MG63 (cell line): Measurements from ENCODE around the gene KLHL29. TPM values are rescaled to one million over a fixed set of nuclear protein-coding genes. Genes with fewer than 3 reads are reported as not detected.
A peak's percentile ranks its signal among the peaks of the same experiment; 100 is the strongest.
"Not testable (repeated sequence)": the region's sequence is repeated elsewhere in the genome, so short reads cannot be mapped to it uniquely, and the experiment has no call there.

Experiments
- DNase-seq: peaks from one replicate; pipeline ENCODE4 v3.0.0-alpha.2; 2020
- H3K27me3 ChIP-seq: fragments of 250-450 bp; sonication (Bioruptor Pico); 2 replicates; pipeline ENCODE4 v1.5.1; 2020; ENCODE audit warnings: mild to moderate bottlenecking, moderate library complexity
- H3K36me3 ChIP-seq: fragments of 250-450 bp; sonication (Bioruptor Pico); 2 replicates; pipeline ENCODE4 v1.5.1; 2020; ENCODE audit warnings: mild to moderate bottlenecking, moderate library complexity
- H3K4me3 ChIP-seq: fragments of 250-450 bp; sonication (Bioruptor Pico); 2 replicates; pipeline ENCODE4 v1.5.1; 2020; ENCODE audit warnings: mild to moderate bottlenecking, moderate library complexity
- H3K9me3 ChIP-seq: fragments of 250-450 bp; sonication (Bioruptor Pico); 2 replicates; pipeline ENCODE4 v1.5.1; 2020; ENCODE audit warnings: mild to moderate bottlenecking, moderate library complexity
- total RNA-seq: library from RNA; depleted of rRNA; stranded (reverse); fragments of >200 nt; shearing (Covaris generic); gene quantifications from 2 replicates; pipeline ENCODE4 v1.2.3, GENCODE V29; 2014; ENCODE audit warnings: low replicate concordance; rRNA removed

KLHL29 gene
- total RNA-seq, result 0.69 and 1.5 TPM in 2 replicates

DNA sequence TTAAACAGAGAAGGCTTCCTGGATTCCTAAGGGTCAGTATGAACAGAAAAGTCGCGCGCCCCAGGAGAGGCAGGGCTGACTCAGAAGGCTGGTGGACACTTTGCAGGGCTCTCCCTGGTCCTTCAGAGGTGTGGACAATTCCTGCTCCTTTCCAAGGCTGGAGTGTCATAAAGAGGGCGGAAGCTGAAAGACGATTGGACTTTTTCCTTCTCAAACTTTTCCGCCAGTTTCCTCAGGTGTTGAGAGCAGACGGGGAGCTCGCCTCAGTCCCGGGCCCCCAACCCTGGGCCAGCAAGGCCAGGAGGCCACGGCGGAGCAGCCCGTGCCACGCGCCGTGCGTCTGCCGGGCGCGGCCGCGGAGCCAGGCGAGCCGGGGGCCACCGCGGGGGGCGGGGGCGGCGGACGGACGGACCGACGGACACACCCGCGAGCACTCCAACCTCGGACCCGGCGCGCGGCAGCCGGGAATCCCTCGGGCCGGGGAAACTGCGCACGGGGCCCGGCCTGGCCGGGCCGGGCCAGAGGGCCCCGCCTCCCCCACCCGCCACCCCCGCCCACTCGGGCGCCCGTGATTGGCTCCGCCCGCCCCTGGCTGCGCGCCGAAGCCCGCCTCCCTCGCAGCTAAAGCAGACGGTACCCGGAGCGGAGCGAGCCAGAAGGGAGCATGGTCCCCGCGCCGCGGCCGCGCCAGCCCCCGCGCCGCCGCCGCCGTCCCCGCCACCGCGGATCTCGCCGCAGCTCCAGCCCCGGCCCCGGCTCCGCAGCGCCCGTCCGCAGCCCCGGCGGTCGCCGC is at the start of gene KLHL29:
Gene KLHL29, plus strand, starts transcription at position 629 of the 793 bp plus-strand sequence. CDS start 177,018 bp downstream, outside the sequence.
- no peaks in the 10 kb centered on the region for H3K36me3 ChIP-seq
- peak; percentile 75 for DNase-seq
- no peaks in the 10 kb centered on the region for H3K27me3 ChIP-seq
- H3K9me3 ChIP-seq, result no peaks in the 10 kb centered on the region
- peak within 1 kb of the TSS; percentile 59 for H3K4me3 ChIP-seq

DNA sequence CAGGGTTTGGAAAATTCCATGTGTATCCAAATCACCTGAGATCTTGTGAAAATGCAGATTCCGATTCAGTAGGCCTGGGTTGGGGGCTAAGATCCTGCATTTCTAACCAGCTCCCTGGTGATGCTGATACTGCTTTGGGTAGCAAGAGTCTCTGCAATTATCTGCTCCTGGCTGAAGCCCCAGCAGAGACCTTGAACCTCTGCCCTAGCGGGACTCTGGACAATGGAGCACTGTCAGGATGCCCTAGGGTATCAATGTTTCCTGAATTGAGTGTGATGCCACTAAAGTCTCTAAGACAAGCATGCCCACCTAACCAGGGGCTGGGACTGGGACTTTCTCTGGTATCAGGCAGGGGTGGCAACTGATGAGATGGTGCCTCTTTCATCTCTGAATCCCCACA is 49.4 kb upstream of the KLHL29 start:
- Histone ChIP-seq H3K27me3 (no peaks in the 10 kb centered on the region), H3K36me3 (no peaks in the 10 kb centered on the region), H3K4me3 (no peak overlapping the region), H3K9me3 (no peaks in the 10 kb centered on the region)
- no peak for DNase-seq

DNA sequence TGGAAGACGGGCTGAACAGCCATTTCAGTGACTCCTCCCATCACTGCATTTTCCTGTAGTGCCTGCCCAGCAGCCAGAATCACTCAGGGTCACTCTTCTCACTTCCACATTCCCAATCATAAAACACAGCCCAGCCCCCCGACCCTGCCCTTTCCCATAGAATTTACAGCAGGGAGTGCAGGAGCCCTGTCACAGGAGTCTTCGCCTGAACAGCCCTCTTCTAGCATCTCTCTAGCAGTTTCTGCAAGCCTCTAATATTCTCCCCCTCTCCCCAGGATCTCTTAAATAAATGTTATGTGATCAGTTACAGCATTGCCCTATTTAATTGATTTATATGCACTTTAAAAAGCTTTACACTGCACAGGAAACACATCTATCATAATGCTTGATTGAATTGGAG is 42.9 kb upstream of the KLHL29 start:
- DNase-seq, result no peak
- no peaks in the 10 kb centered on the region for H3K36me3 ChIP-seq

DNA sequence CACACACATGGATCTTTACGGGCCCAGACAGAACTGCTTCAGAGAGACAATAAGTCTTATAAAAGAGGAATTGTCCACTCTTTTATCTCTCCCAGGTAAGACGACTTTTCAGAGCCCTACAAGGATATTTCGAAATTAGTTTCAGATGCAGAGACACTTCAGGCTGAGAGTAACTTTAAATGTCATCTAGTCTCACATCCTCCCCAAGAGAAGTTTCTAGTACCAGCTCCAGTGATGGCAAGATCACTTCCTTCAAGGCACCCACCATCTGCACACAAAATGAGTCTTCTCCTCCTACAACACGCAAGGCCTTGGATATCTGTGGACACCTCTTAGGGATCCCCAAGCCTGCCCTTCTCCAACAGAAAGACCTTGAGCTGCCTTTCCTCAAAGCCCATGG is 39.0 kb upstream of the KLHL29 start:
- Histone ChIP-seq H3K36me3 (no peaks in the 10 kb centered on the region), H3K27me3 (0 out of 2 replicates have a peak, but pooled peaks cover 2% of the 10 kb centered on the region), H3K9me3 (no peaks in the 10 kb centered on the region), H3K4me3 (no peak overlapping the region)
- DNase-seq, result no peak

More for the DNA sequence above, 42.9 kb upstream of the KLHL29 start:
- H3K9me3 ChIP-seq, result no peaks in the 10 kb centered on the region
- no peak overlapping the region for H3K4me3 ChIP-seq
- H3K27me3 ChIP-seq, result 0 out of 2 replicates have a peak, but pooled peaks cover 2% of the 10 kb centered on the region

DNA sequence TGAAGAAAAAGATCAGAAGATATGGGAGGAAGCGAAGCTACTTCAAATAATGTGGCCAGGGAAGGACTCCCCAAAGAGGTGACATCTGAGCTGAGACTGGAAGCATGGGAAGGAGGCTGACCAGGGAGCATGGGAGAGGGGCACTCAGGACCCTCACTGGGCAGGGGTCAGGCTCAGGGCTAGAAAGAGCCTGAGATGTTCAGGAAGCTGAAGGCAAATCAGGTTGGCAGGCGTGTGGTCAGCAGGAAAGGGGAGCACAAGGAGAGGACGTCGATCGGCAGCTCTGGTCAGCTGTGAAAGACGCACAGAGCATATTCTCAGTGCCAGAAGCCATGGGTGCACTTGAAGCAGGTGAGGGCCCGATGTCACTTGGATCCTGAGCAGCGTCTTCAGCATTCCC is 38.2 kb upstream of the KLHL29 start:
- no peak for DNase-seq
- Histone ChIP-seq H3K4me3 (no peak overlapping the region), H3K36me3 (no peaks in the 10 kb centered on the region), H3K9me3 (no peaks in the 10 kb centered on the region), H3K27me3 (0 out of 2 replicates have a peak, but pooled peaks cover 2% of the 10 kb centered on the region)

DNA sequence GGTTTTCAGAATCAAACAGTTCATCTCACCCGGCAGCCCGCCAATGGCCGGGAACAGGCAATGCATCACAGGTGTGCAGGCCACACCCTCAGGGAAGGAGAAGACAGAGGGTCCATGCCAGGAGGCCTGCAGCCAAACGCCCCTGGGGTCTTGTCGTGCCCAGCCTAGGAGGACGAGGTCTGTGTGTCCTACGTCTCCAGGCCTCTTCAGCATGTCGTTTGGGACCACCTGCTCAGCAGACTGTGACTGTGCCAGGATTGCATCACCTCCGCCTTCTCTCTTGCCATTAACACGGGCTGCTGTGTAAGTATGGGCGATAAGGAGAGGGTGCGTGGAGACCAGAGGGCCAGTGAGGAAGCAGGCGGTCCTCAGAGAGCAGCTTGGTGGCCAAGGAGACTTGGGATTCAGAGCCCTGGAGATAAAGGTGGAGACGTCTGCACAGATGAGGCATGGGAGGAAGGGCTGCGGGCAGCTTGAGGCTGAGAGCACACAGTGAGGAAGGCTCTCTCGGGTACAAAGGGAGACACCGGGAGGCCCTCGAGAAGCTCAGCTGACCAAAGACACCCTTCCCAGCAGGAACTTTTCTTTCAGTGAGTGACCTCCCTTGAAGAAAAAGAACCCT is 37.4 kb upstream of the KLHL29 start:
- no peaks in the 10 kb centered on the region for H3K36me3 ChIP-seq
- no peak overlapping the region for H3K4me3 ChIP-seq
- 0 out of 2 replicates have a peak, but pooled peaks cover 2% of the 10 kb centered on the region for H3K27me3 ChIP-seq
- H3K9me3 ChIP-seq, result no peaks in the 10 kb centered on the region
- no peak for DNase-seq

DNA sequence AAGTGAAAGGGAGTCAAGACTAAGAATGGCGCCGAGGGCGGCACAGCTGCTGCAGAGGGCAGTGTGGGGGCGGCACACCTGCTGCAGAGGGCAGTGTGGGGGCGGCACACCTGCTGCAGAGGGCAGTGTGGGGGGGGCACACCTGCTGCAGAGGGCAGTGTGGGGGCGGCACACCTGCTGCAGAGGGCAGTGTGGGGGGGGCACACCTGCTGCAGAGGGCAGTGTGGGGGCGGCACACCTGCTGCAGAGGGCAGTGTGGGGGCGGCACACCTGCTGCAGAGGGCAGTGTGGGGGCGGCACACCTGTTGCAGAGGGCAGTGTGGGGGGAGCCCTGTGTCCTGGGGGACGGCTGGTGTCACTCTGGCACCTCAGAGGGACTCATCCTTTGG is 36.9 kb upstream of the KLHL29 start:
- not testable (repeated sequence) for H3K4me3 ChIP-seq, DNase-seq, H3K36me3 ChIP-seq, H3K9me3 ChIP-seq, H3K27me3 ChIP-seq

DNA sequence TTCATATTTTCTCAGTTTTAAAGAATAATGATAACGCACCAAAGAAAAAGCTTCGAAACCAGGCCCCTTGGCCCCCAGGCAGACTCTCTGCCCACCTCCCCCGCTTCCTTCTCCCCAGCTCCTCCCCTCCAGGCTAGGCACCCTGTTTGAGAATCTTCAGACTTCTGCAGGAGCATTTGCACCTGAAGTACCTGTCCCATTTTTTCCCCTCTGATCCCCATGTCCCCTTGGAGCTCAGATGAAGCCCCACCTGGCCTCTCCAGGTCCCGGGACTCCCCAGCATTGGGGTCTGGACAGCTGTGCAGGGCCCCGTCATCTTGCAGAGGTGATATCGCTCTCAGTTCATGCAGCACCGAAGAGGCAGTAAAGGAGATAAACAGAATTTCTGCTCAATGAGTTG is 35.5 kb upstream of the KLHL29 start:
- no peak for DNase-seq
- Histone ChIP-seq H3K27me3 (0 out of 2 replicates have a peak, but pooled peaks cover 2% of the 10 kb centered on the region), H3K9me3 (no peaks in the 10 kb centered on the region), H3K4me3 (no peak overlapping the region), H3K36me3 (no peaks in the 10 kb centered on the region)

DNA sequence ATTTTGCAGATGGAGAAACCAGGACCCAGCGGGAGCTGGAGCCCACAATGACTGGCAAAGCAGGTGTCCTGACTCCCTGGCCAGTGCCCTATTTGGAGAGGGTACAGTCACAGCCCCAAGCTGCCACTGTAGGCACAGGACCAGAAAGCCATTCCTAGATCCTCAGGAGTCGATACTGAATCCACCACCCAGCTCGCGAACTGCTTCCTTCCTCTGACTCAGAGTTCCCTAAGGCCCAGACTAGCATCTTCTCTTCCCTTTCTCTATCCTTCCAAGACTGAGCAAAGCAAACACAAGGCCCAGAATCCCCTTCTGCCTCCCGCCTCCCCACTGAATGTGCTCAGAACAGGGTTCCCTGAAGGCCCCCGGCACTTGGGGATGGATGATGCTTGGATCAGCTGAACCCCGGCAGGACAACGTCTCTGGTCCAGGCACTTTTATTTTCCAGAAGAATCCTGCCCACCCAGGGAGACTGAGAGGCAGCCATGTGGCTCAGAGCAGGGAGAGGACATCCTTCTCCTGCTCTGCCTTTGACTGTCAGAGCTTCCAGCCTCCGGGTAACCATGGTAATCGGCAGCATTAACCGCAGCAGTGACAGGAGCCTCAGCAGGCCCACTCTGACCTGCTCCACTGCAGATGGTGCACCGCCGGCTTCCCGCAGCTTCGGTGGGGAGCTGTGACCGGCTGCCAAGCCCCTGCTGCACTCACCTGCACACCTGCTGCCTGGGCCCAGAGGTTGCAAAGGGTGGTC is 34.8 kb upstream of the KLHL29 start:
- Histone ChIP-seq H3K27me3 (no peaks in the 10 kb centered on the region), H3K4me3 (no peak overlapping the region), H3K36me3 (no peaks in the 10 kb centered on the region), H3K9me3 (no peaks in the 10 kb centered on the region)
- DNase-seq, result peak; percentile 7

DNA sequence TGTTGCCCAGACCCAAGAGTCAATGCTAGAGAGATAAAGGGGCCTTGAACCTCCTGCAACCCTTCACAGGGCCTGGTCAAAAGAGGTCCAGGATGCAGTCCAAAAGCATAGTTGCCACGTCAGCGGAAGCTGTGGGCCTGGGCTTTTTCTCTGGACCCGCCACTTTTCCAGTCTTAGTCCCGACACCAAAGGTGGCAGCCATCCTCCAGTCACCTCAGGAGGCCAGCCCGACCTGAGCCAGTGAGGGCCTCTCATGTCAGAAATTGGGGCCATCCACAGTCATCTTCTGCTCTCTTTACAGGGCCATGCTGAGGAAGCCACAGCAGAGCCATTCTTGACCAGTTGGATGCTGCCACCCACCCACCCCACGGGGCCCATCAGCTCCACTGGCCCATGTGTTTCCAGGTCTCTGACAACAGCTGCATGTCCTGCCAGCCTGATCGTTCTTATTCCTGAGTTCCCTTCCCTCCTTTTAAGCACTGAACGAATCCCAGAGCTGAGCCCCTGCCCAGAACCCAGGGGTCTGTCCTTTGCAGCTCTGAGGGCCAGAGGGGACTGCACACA is 34.1 kb upstream of the KLHL29 start:
- Histone ChIP-seq H3K9me3 (no peaks in the 10 kb centered on the region), H3K4me3 (no peak overlapping the region), H3K27me3 (no peaks in the 10 kb centered on the region), H3K36me3 (no peaks in the 10 kb centered on the region)
- no peak for DNase-seq

DNA sequence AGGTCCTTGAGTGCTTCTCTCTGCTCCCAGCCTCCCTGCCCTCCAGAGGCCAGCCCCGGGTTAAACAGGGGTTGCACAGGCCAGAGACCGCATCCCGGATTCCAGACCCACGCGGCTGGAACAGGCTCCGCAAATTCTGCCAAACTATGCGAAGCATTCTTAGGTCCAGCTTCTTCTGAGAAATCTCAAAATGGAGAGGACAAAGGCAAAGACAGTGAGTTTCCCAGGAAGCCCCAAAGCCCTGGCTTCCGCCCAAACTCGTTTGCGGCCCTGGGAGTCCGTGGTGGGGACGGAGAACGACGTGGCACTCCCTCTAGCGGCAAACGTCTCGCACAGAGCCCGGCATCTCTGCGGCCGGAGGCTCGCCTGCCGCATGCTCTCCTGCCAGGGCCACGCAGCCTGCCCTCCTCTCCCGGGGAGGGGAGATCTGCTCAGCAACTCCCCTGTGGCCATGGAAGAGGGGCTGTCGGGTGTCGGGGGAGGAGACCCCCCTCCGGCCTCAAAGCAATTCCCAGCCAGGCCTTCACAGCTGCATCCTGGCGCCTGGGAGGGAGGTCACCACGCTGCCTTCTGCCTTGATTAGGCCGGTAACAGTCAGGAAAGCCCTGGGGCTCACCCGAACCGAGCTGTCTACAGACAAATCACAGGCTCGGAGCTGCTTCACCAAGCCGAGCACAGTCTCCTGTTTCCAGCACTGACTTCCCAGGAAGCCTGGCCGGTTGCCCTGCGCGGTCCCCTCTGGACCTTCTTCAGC is 33.4 kb upstream of the KLHL29 start:
- peak; percentile 72 for DNase-seq
- no peaks in the 10 kb centered on the region for H3K9me3 ChIP-seq
- H3K36me3 ChIP-seq, result no peaks in the 10 kb centered on the region
- H3K27me3 ChIP-seq, result no peaks in the 10 kb centered on the region
- H3K4me3 ChIP-seq, result no peak overlapping the region

DNA sequence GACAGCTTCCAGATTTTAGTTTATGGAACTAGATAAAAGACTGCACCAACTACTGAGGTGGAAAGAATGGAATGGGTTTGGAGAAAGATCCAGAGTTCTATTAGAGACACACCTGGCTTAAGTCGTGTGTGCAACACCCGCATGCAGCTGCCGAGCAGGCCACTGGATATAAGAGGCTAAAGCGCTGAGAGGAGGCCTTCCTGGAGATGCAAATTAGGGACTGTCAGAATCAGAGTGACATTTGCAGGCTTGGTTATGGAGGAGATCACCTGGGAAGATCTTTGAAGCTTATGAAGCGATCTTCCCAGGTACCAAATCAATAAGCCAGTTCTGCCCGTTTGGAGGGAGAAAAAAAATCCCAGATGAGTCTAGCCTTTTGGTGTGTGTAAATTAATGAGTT is 30.4 kb upstream of the KLHL29 start:
- Histone ChIP-seq H3K27me3 (no peaks in the 10 kb centered on the region), H3K4me3 (no peak overlapping the region), H3K9me3 (no peaks in the 10 kb centered on the region), H3K36me3 (no peaks in the 10 kb centered on the region)
- DNase-seq, result no peak

DNA sequence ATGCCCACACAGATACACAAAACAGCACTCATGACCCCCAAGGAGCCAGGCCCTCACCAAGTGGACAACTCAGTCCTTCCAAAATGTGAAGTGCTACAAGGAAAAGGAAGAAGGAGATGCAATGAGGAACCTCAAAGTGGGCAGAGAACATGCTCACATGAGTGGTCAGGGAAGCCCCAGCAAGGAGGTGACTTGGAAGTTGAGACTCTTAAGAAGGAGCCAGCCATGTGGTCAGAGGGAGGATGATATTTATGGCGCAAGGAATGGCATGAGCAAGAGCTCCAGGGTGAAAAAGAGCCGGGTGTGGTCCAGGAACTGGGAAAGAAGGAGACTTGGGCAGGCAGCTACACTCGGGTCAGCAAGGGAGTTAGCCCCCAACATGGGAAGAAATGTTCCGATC is 30.0 kb upstream of the KLHL29 start:
- H3K27me3 ChIP-seq, result no peaks in the 10 kb centered on the region
- H3K36me3 ChIP-seq, result no peaks in the 10 kb centered on the region
- no peak for DNase-seq

DNA sequence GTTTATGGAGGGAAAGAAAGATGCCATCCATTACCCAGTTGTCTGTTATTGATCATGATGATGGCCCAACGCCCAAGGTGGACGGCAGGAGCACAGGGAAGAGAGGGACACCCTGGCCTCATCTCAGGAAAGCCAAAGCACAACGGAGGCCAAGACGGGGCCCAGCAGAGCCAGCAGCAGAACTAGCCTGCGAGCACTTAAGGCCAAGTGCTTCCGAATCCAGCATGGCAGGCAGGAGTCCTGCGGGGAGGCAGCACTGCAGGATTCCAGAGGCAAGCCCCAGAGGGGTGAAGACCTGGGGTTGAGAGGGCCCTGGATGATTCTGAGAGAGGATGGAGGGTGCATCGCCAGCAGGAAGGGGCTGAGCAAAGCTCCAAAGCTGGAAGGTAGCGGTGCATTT is 28.3 kb upstream of the KLHL29 start:
- H3K36me3 ChIP-seq, result no peaks in the 10 kb centered on the region
- no peak overlapping the region for H3K4me3 ChIP-seq
- no peaks in the 10 kb centered on the region for H3K9me3 ChIP-seq
- no peaks in the 10 kb centered on the region for H3K27me3 ChIP-seq
- DNase-seq, result no peak

More for the DNA sequence above, 30.0 kb upstream of the KLHL29 start:
- H3K4me3 ChIP-seq, result no peak overlapping the region
- no peaks in the 10 kb centered on the region for H3K9me3 ChIP-seq

DNA sequence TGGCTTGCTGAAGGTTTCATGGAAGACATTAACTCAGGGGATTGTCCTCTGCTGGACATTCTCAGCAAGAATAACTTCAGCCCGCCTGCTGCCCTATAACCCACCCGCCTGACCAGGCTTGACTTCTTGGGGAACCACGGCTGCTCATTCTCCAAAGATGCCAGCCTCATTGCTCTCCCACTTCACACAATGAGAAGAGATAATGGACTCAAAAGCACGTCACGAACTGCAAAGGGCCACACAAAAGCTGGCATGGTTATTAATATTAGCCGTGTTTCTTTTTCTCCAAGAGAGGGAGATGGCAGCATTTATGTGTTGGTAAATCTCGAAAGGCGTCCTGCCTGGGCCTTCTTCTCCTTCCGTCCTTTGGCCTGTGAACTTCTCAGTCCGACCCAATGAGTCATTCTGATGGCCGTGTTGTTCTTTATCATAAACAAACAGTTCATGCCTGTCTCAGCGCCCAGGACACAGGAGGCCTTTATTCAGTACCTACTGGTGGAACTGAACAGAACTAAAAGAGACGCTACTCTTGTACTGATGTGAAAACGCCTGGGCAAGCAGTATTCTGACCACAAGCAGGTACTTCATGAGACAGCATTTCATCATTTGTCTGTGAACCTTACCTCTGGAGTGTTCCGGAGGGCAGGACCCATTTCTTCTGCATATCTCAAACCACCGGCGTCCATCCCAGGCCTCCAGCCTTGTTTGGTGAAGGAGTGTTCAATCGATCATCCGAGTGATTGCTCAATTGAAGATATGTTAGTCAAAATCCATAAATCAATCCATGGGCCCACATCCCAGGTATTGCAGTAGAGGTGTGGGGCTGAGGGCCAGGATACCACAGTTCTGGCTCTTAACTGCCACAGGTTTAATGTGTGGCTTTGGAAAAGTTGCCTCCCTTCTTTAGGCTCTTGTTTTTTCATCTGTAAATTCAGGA is 25.1 kb upstream of the KLHL29 start:
- H3K9me3 ChIP-seq, result no peaks in the 10 kb centered on the region
- H3K27me3 ChIP-seq, result no peaks in the 10 kb centered on the region
- no peaks in the 10 kb centered on the region for H3K36me3 ChIP-seq
- no peak overlapping the region for H3K4me3 ChIP-seq
- DNase-seq, result no peak
